Endothelial cell of umbilical vein (primary cell): ENCODE measurements around the gene PAPPA2. TPM values are rescaled to one million over a fixed set of nuclear protein-coding genes. Genes with fewer than 3 reads are reported as not detected.

ENCODE experiments used
- BruUV-seq: library from RNA; stranded (reverse); fragments of 400-500 nt; replicated peaks from 2 replicates; lab custom pipeline; 2021; lab: Mats Ljungman, UMichigan
- CTCF ChIA-PET: fragments of 300-600, 350-600 bp; sonication (Branson Sonifier 250); formaldehyde crosslinking; loops from one replicate; lab custom pipeline; 2021; ENCODE audit warnings: antibody characterized with exemption, inconsistent platforms; lab: Charles Lee
- POLR2A ChIA-PET: fragments of 300-600, 350-600 bp; sonication (Branson Sonifier 250); formaldehyde crosslinking; loops from one replicate; lab custom pipeline; 2021; ENCODE audit warnings: antibody characterized with exemption, inconsistent platforms; lab: Charles Lee
- DNase-seq: peaks from one replicate; pipeline ENCODE4 v3.0.0-alpha.2; 2011; ENCODE audit warnings: low read depth, low spot score
- FAIRE-seq: peaks from 2 replicates; lab custom pipeline; 2011; peaks lifted over from hg19 to GRCh38; lab: Jason Lieb, UNC
- H2AFZ ChIP-seq: 2 replicates; pipeline ENCODE4 v1.6.0; 2012; ENCODE audit warnings: low read depth, low read length, control low read depth, inconsistent platforms
- H3K27ac ChIP-seq: 2 replicates; pipeline ENCODE4 v1.5.1; 2011; ENCODE audit warnings: low read depth, mild to moderate bottlenecking, control low read depth, low read length, moderate library complexity; ENCODE audit not compliant: insufficient read depth
- H3K27me3 ChIP-seq, 2 experiments: 2 replicates each; pipeline versions ENCODE4 v1.6.0 to v1.6.1; 2011; ENCODE audit warnings: low read length in 2 of 2, mixed read lengths in 1 of 2; ENCODE audit not compliant: control insufficient read depth in 2 of 2, insufficient read depth in 2 of 2
- H3K36me3 ChIP-seq, 2 experiments: 2 replicates in 1 of 2; 3 replicates in 1 of 2; pipeline ENCODE4 v1.5.1; 2011; ENCODE audit warnings: low read length in 2 of 2, mild to moderate bottlenecking in 1 of 2, moderate library complexity in 1 of 2; ENCODE audit not compliant: control insufficient read depth in 2 of 2, insufficient read depth in 2 of 2; ENCODE audit errors: extremely low read depth in 1 of 2
- H3K4me1 ChIP-seq: 3 replicates; pipeline ENCODE4 v1.5.1; 2011; ENCODE audit warnings: mild to moderate bottlenecking, low read length; ENCODE audit not compliant: control insufficient read depth, insufficient read depth; ENCODE audit errors: extremely low read depth
- H3K4me2 ChIP-seq: 2 replicates; pipeline ENCODE4 v1.6.1; 2011; ENCODE audit warnings: low read length, control low read depth, mixed read lengths; ENCODE audit not compliant: insufficient read depth
- H3K4me3 ChIP-seq, 3 experiments: fragments of 200-600 bp in 1 of 3; sonication (generic), shearing (Covaris generic) in 1 of 3; replicated peaks in 1 of 3; 2 replicates each; pipeline ENCODE4 v1.5.1; 2011 to 2016; ENCODE audit warnings: control low read depth in 3 of 3, low read length in 3 of 3, mild to moderate bottlenecking in 2 of 3, inconsistent platforms in 1 of 3, low read depth in 1 of 3, moderate library complexity in 1 of 3; ENCODE audit not compliant: insufficient read depth in 1 of 3
- H3K79me2 ChIP-seq: 2 replicates; pipeline ENCODE4 v1.6.0; 2012; ENCODE audit warnings: low read length, inconsistent platforms; ENCODE audit not compliant: control insufficient read depth, insufficient read depth
- H3K9ac ChIP-seq: replicated peaks from 2 replicates; pipeline ENCODE3; 2011; ENCODE audit warnings: low read length, control low read depth; ENCODE audit not compliant: insufficient read depth; ENCODE audit errors: extremely low read depth
- H3K9me1 ChIP-seq: replicated peaks from 3 replicates; pipeline ENCODE4 v1.6.0; 2011; ENCODE audit warnings: mild to moderate bottlenecking, low read length; ENCODE audit not compliant: control insufficient read depth, insufficient read depth; ENCODE audit errors: extremely low read depth
- H3K9me3 ChIP-seq: replicated peaks from 2 replicates; pipeline ENCODE4 v1.5.1; 2012; ENCODE audit warnings: low read length, inconsistent platforms; ENCODE audit not compliant: control insufficient read depth, insufficient read depth
- H4K20me1 ChIP-seq: replicated peaks from 2 replicates; pipeline ENCODE3; 2011; ENCODE audit warnings: mild to moderate bottlenecking, low read length; ENCODE audit not compliant: control insufficient read depth, insufficient read depth; ENCODE audit errors: extremely low read depth
- CTCF ChIP-seq, 2 donors: IDR thresholded peaks; 1 replicate in 1 of 2; 2 replicates in 1 of 2; pipeline ENCODE4 v1.5.1; 2011; ENCODE audit warnings: low read length in 2 of 2, mild to moderate bottlenecking in 2 of 2, moderate library complexity in 2 of 2, control low read depth in 1 of 2, inconsistent platforms in 1 of 2, low read depth in 1 of 2; ENCODE audit not compliant: insufficient read depth in 1 of 2; ENCODE audit errors: extremely low read depth in 1 of 2
- EZH2 ChIP-seq: IDR thresholded peaks from 2 replicates; pipeline ENCODE4 v1.6.1; 2012; ENCODE audit warnings: borderline replicate concordance, low read depth, mild to moderate bottlenecking, moderate library complexity, low read length, inconsistent platforms; ENCODE audit not compliant: severe bottlenecking
- FOS ChIP-seq: IDR thresholded peaks from 2 replicates; pipeline ENCODE4 v1.6.1; 2011; ENCODE audit warnings: mild to moderate bottlenecking, low read length, moderate library complexity, borderline replicate concordance; ENCODE audit not compliant: insufficient read depth
- GATA2 ChIP-seq: IDR thresholded peaks from 2 replicates; pipeline ENCODE4 v1.7.0; 2011; ENCODE audit warnings: low read depth, mild to moderate bottlenecking, moderate library complexity, mixed read lengths, low read length; ENCODE audit not compliant: insufficient read length, insufficient read depth
- JUN ChIP-seq: IDR thresholded peaks from 2 replicates; pipeline ENCODE4 v1.6.1; 2011; ENCODE audit warnings: borderline replicate concordance, low read depth; ENCODE audit not compliant: insufficient read length, insufficient read depth
- MAX ChIP-seq: IDR thresholded peaks from 2 replicates; pipeline ENCODE4 v1.6.1; 2011; ENCODE audit not compliant: insufficient read depth, insufficient read length
- MYC ChIP-seq: IDR thresholded peaks from one replicate; pipeline ENCODE4 v1.6.1; 2011; ENCODE audit warnings: mild to moderate bottlenecking, low read depth, low read length
- POLR2A ChIP-seq: IDR thresholded peaks from 2 replicates; pipeline ENCODE4 v1.6.1; 2012; ENCODE audit warnings: low read depth, mild to moderate bottlenecking, control low read depth, low read length
- POLR2AphosphoS5 ChIP-seq: IDR thresholded peaks from 2 replicates; pipeline ENCODE4 v1.6.1; 2012; ENCODE audit warnings: low read depth, mild to moderate bottlenecking, control low read depth, low read length, moderate library complexity; ENCODE audit not compliant: insufficient read depth
- dilution Hi-C: fragments of 300-500 bp; cut with MboI; formaldehyde crosslinking; loops from one replicate; pipeline ENCODE4 v1.15.0; 2019; ENCODE audit warnings: low sequenced_read_pairs; ENCODE audit not compliant: extremely low pct_ligation_motif_present
- intact Hi-C: fragments of 100-400 bp; cut with micrococcal nuclease; formaldehyde crosslinking; loops from one replicate; pipeline ENCODE4 v1.10.0; 2022
- polyA plus RNA-seq, 4 experiments: library from polyadenylated mRNA; depleted of rRNA in 3 of 4; stranded (reverse) in 3 of 4; unstranded in 1 of 4; fragments of >200 nt; gene quantifications; 2 replicates each; pipeline versions ENCODE4 v1.2.1 to v1.2.3, GENCODE V29; 2011 to 2012; ENCODE audit warnings: missing spikeins in 1 of 4
- total RNA-seq: library from RNA; stranded (reverse); gene quantifications from 2 replicates; pipeline ENCODE4 v1.2.3, GENCODE V29; 2021

The PAPPA2 gene
- total and polyA plus RNA-seq, 2 donors (not counting 3 experiments of a cell fraction or from before 2014, with no cell fraction given), result not detected

- H3K36me3 ChIP-seq, result no peaks in the 10 kb centered on the region
- H3K27ac ChIP-seq, result no peak overlapping the region
- POLR2A ChIA-PET, result no interaction called here
- TF ChIP-seq POLR2AphosphoS5 (no peak), MAX (no peak), FOS (no peak), POLR2A (no peak), JUN (no peak), EZH2 (no peak), GATA2 (no peak), MYC (no peak), CTCF (IDR thresholded peaks at IDR 0.05; ENCODE audit: extremely low read depth in 1 of 2, insufficient read depth in 1 of 2, low read depth in 1 of 2, low read length in 2 of 2) (no peak)
- H3K9ac ChIP-seq, result no peak overlapping the region
- no peaks in the 10 kb centered on the region for H3K4me1 ChIP-seq
- CTCF ChIA-PET, result no interaction called here
- no peaks in the 10 kb centered on the region for H3K9me3 ChIP-seq
- FAIRE-seq (no peak), DNase-seq (no peak)
- BruUV-seq, result no TSS peak
- no peak overlapping the region for H3K4me3 ChIP-seq
- H2AFZ ChIP-seq, result no peak overlapping the region
- H3K9me1 ChIP-seq, result no peaks in the 10 kb centered on the region
- no peaks in the 10 kb centered on the region for H3K27me3 ChIP-seq
- H3K4me2 ChIP-seq, result no peak overlapping the region
- dilution Hi-C loops (no loop called here), intact Hi-C loops (no loop called here)
- no peaks in the 10 kb centered on the region for H3K79me2 ChIP-seq
- H4K20me1 ChIP-seq, result no peaks in the 10 kb centered on the region
Measured at GRCh38 chr1:176501599-176501998, 38.6 kb downstream of the PAPPA2 start.
